Keratinocyte (primary cell): ENCODE data around the gene MYO9A. TPM values are rescaled to one million over a fixed set of nuclear protein-coding genes. Genes with fewer than 3 reads are reported as not detected.

ENCODE experiments used
- DNase-seq: peaks from one replicate; pipeline ENCODE4 v3.0.0-alpha.2; 2011; ENCODE audit warnings: low read depth, missing footprints, low spot score
- FAIRE-seq: peaks from 2 replicates; lab custom pipeline; 2011; peaks lifted over from hg19 to GRCh38; lab: Jason Lieb, UNC
- H2AFZ ChIP-seq: 2 replicates; pipeline ENCODE4 v1.6.0; 2012; ENCODE audit warnings: low read length, control low read depth, inconsistent platforms; ENCODE audit not compliant: control insufficient read depth
- H3K27ac ChIP-seq: 2 replicates; pipeline ENCODE4 v1.5.1; 2011; ENCODE audit warnings: low read length; ENCODE audit not compliant: control insufficient read depth, insufficient read depth
- H3K27me3 ChIP-seq: 3 replicates; pipeline ENCODE4 v1.6.0; 2011; ENCODE audit warnings: low read length; ENCODE audit not compliant: control insufficient read depth, insufficient read depth; ENCODE audit errors: extremely low read depth
- H3K36me3 ChIP-seq, 2 experiments: 2 replicates in 1 of 2; 3 replicates in 1 of 2; pipeline ENCODE4 v1.5.1; 2011; ENCODE audit warnings: low read length in 2 of 2, mild to moderate bottlenecking in 1 of 2; ENCODE audit not compliant: control insufficient read depth in 2 of 2, insufficient read depth in 2 of 2; ENCODE audit errors: extremely low read depth in 1 of 2
- H3K4me1 ChIP-seq: 3 replicates; pipeline ENCODE4 v1.5.1; 2011; ENCODE audit warnings: low read length; ENCODE audit not compliant: control insufficient read depth, insufficient read depth; ENCODE audit errors: extremely low read depth
- H3K4me2 ChIP-seq: 3 replicates; pipeline ENCODE4 v1.6.0; 2011; ENCODE audit warnings: low read depth, low read length; ENCODE audit not compliant: control insufficient read depth, insufficient read depth; ENCODE audit errors: extremely low read depth
- H3K4me3 ChIP-seq, 3 experiments: fragments of 200-600 bp in 1 of 3; sonication (generic) in 1 of 3; 2 replicates in 2 of 3; 3 replicates in 1 of 3; pipeline ENCODE4 v1.5.1; 2011 to 2016; ENCODE audit warnings: low read length in 3 of 3, mild to moderate bottlenecking in 3 of 3, control low read depth in 2 of 3, inconsistent platforms in 1 of 3, low read depth in 1 of 3, mixed read lengths in 1 of 3, mixed run types in 1 of 3, moderate library complexity in 1 of 3; ENCODE audit not compliant: control insufficient read depth in 2 of 3, insufficient read depth in 2 of 3; ENCODE audit errors: extremely low read depth in 1 of 3
- H3K79me2 ChIP-seq: 2 replicates; pipeline ENCODE4 v1.6.0; 2012; ENCODE audit warnings: low read length; ENCODE audit not compliant: control insufficient read depth, insufficient read depth
- H3K9ac ChIP-seq: 3 replicates; pipeline ENCODE4 v1.6.0; 2011; ENCODE audit warnings: low read length; ENCODE audit not compliant: control insufficient read depth, insufficient read depth; ENCODE audit errors: extremely low read depth
- H3K9me1 ChIP-seq: 3 replicates; pipeline ENCODE4 v1.6.0; 2011; ENCODE audit warnings: low read length; ENCODE audit not compliant: control insufficient read depth, insufficient read depth; ENCODE audit errors: extremely low read depth
- H3K9me3 ChIP-seq: 2 replicates; pipeline ENCODE4 v1.5.1; 2012; ENCODE audit warnings: low read depth, low read length; ENCODE audit not compliant: control insufficient read depth
- H4K20me1 ChIP-seq: 3 replicates; pipeline ENCODE4 v1.6.0; 2011; ENCODE audit warnings: low read length; ENCODE audit not compliant: control insufficient read depth, insufficient read depth; ENCODE audit errors: extremely low read depth
- CTCF ChIP-seq, 3 experiments: IDR thresholded peaks in 1 of 3; conservative IDR thresholded peaks in 1 of 3; optimal IDR thresholded peaks in 1 of 3; 2 replicates in 2 of 3; 3 replicates in 1 of 3; pipeline versions ENCODE3 to v1.5.1; 2011; ENCODE audit warnings: low read length in 3 of 3, mild to moderate bottlenecking in 3 of 3, moderate library complexity in 2 of 3, control low read depth in 1 of 3, inconsistent platforms in 1 of 3; ENCODE audit not compliant: insufficient read depth in 2 of 3; ENCODE audit errors: extremely low read depth in 1 of 3
- EZH2 ChIP-seq: IDR thresholded peaks from one replicate; pipeline ENCODE4 v1.6.1; 2012; ENCODE audit warnings: inconsistent platforms, mild to moderate bottlenecking, low read length, moderate library complexity
- dilution Hi-C: fragments of 300-500 bp; cut with MboI; formaldehyde crosslinking; loops from one replicate; pipeline ENCODE4 v1.7.0; 2020; ENCODE audit warnings: low sequenced_read_pairs; ENCODE audit not compliant: extremely low pct_ligation_motif_present
- polyA plus RNA-seq, 5 experiments: library from polyadenylated mRNA; depleted of rRNA in 3 of 5; stranded (reverse) in 3 of 5; stranded (forward) in 1 of 5; unstranded in 1 of 5; fragments of >200 nt; gene quantifications; 1 replicate in 1 of 5; 2 replicates in 3 of 5; 3 replicates in 1 of 5; pipeline versions ENCODE4 v1.2.1 to v1.2.3, GENCODE V29; 2011 to 2012; ENCODE audit warnings: missing spikeins in 2 of 5, low read depth in 1 of 5, low replicate concordance in 1 of 5

The MYO9A gene
- polyA plus RNA-seq, 1 donor (not counting 4 experiments of a cell fraction or from before 2014, with no cell fraction given), result 10.6 TPM

- dilution Hi-C loops, result no loop called here
- peaks cover 3% of the 10 kb centered on the region for H3K9me1 ChIP-seq
- no peaks in the 10 kb centered on the region for H3K79me2 ChIP-seq
- TF ChIP-seq CTCF (optimal IDR thresholded peaks at IDR 0.05 in 1 of 3, IDR thresholded peaks at IDR 0.05 in 1 of 3, conservative IDR thresholded peaks at IDR 0.05 in 1 of 3; ENCODE audit: extremely low read depth in 1 of 3, insufficient read depth in 2 of 3, low read length in 3 of 3), result no peak
- TF ChIP-seq EZH2, result no peak
- no peaks in the 10 kb centered on the region for H4K20me1 ChIP-seq
- H3K36me3 ChIP-seq, result no peaks in the 10 kb centered on the region
- DNase-seq (no peak), FAIRE-seq (peak; percentile 13)
- peak overlapping the region in 1 of 3 experiments; percentile 9 for H3K4me3 ChIP-seq
- H3K9me3 ChIP-seq, result no peaks in the 10 kb centered on the region
- peak overlapping the region; percentile 32 for H3K27ac ChIP-seq
- H3K27me3 ChIP-seq, result no peaks in the 10 kb centered on the region
- peak overlapping the region; percentile 69 for H2AFZ ChIP-seq
- H3K4me2 ChIP-seq, result peak overlapping the region; percentile 67
- H3K4me1 ChIP-seq, result peaks cover 16% of the 10 kb centered on the region
- H3K9ac ChIP-seq, result peak overlapping the region; percentile 29
These were observed 142.2 kb downstream of the MYO9A start for GRCh38 chr15:71975816-71976150.

GRCh38 chr15:71974211-71974610, 143.7 kb downstream of the MYO9A start:
- no peak overlapping the region for H3K27ac ChIP-seq
- H3K36me3 ChIP-seq, result no peaks in the 10 kb centered on the region
- no peaks in the 10 kb centered on the region for H3K79me2 ChIP-seq
- TF ChIP-seq CTCF (optimal IDR thresholded peaks at IDR 0.05 in 1 of 3, IDR thresholded peaks at IDR 0.05 in 1 of 3, conservative IDR thresholded peaks at IDR 0.05 in 1 of 3; ENCODE audit: extremely low read depth in 1 of 3, insufficient read depth in 2 of 3, low read length in 3 of 3), result no peak
- TF ChIP-seq EZH2, result no peak
- no peak overlapping the region for H3K4me3 ChIP-seq
- peaks cover 16% of the 10 kb centered on the region for H3K4me1 ChIP-seq
- FAIRE-seq (no peak), DNase-seq (no peak)
- H3K4me2 ChIP-seq, result no peak overlapping the region
- H2AFZ ChIP-seq, result no peak overlapping the region
- dilution Hi-C loops, result no loop called here
- H3K9me3 ChIP-seq, result no peaks in the 10 kb centered on the region
- H3K9me1 ChIP-seq, result peaks cover 3% of the 10 kb centered on the region
- no peaks in the 10 kb centered on the region for H3K27me3 ChIP-seq
- no peaks in the 10 kb centered on the region for H4K20me1 ChIP-seq
- no peak overlapping the region for H3K9ac ChIP-seq
